Measurements from ENCODE around the gene NXPE4.
"Not testable (repeated sequence)": the region's sequence is repeated elsewhere in the genome, so short reads cannot be mapped to it uniquely, and the experiment has no call there.

GRCh38 chr11:114613094-114613493 is 17.5 kb upstream of the NXPE4 start:
- not testable (repeated sequence) for TF ChIP-seq CTCF (IDR thresholded peaks at IDR 0.05; ENCODE audit: low read depth, low read length); EZH2phosphoT487 (IDR thresholded peaks at IDR 0.05; ENCODE audit: low read depth)
